ENCODE results near the gene KIF14. TPM values are rescaled to one million over a fixed set of nuclear protein-coding genes. Genes with fewer than 3 reads are reported as not detected.

Gene KIF14
- total and polyA plus RNA-seq, 2 of the 4 experiments (the other 2 are of a cell fraction), result 2.3 to 4.7 TPM

- no peaks in the 10 kb centered on the region for H3K27me3 ChIP-seq (ENCODE audit: control insufficient read depth, insufficient read depth, low read length)
- no peaks in the 10 kb centered on the region for H3K9me3 ChIP-seq (ENCODE audit: control insufficient read depth, insufficient read depth, low read length)
- no peak overlapping the region for H3K9ac ChIP-seq (ENCODE audit: low read depth, low read length)
- intact Hi-C loops (cut with micrococcal nuclease), result no loop called here
- H4K91ac ChIP-seq (ENCODE audit: insufficient read depth, low read depth, low read length), result no peak overlapping the region
- H3K4me2 ChIP-seq (ENCODE audit: low read depth, low read length), result no peak overlapping the region
- no peaks in the 10 kb centered on the region for H3K9me1 ChIP-seq (ENCODE audit: insufficient read depth, low read length)
- ChIA-PET CTCF (no interaction called here), POLR2A (ENCODE audit: unreplicated experiment) (interaction anchor here (1.1 kb wide), 1 partner anchor 26 kb away, joined by 3 read pairs; no protein-coding TSS in a partner anchor)
- no peak overlapping the region for H3K4me3 ChIP-seq (ENCODE audit: insufficient read depth, low read depth, low read length)
- no peak overlapping the region for H2AK9ac ChIP-seq (replicated peaks; ENCODE audit: low read depth, low read length, poor library complexity)
- H4K8ac ChIP-seq (ENCODE audit: low read depth in 2 of 2, low read length in 2 of 2), result no peak overlapping the region
- dilution Hi-C loops (cut with HindIII; ENCODE audit: low sequenced_read_pairs, unreplicated experiment), result no loop called here
- peaks cover 11% of the 10 kb centered on the region for H3K36me3 ChIP-seq (ENCODE audit: control insufficient read depth, insufficient read depth, low read length)
- H3K18ac ChIP-seq (ENCODE audit: low read depth, low read length), result no peak overlapping the region
- H3K23ac ChIP-seq (ENCODE audit: low read depth, low read length), result no peak overlapping the region
- H3K56ac ChIP-seq (ENCODE audit: extremely low read depth, insufficient read depth, low read length), result no peak overlapping the region
- H2BK120ac ChIP-seq (ENCODE audit: low read depth, low read length), result no peak overlapping the region
- no peak for ATAC-seq (ENCODE audit: low read depth)
- H2BK5ac ChIP-seq (ENCODE audit: low read depth, low read length, poor library complexity, severe bottlenecking), result no peak overlapping the region
- H2BK15ac ChIP-seq (ENCODE audit: low read depth, low read length), result no peak overlapping the region
- H3K27ac ChIP-seq (ENCODE audit: insufficient read depth, low read length), result no peak overlapping the region
- H2BK20ac ChIP-seq (ENCODE audit: low read depth, low read length), result no peak overlapping the region
- H3K14ac ChIP-seq (replicated peaks; ENCODE audit: low read depth, low read length), result no peak overlapping the region
- no peak for DNase-seq
- in situ Hi-C loops (cut with MboI; ENCODE audit: low sequenced_read_pairs), result no loop called here
- H3K4me1 ChIP-seq (ENCODE audit: control insufficient read depth, insufficient read depth, low read length), result peaks cover 2% of the 10 kb centered on the region
- H4K5ac ChIP-seq (ENCODE audit: low read depth, low read length), result no peak overlapping the region
- BruUV-seq (replicated peaks), result no TSS peak
- no peaks in the 10 kb centered on the region for H3K79me1 ChIP-seq (ENCODE audit: low read depth in 1 of 2, low read length in 2 of 2)
- H2AFZ ChIP-seq (replicated peaks; ENCODE audit: low read length, poor library complexity), result no peak overlapping the region
- H2AK5ac ChIP-seq (ENCODE audit: low read depth, low read length), result no peak overlapping the region
- TF ChIP-seq NFE2L2 (IDR thresholded peaks at IDR 0.05; ENCODE audit: low read depth, low read length), result no peak
- TF ChIP-seq, protein P1, sequence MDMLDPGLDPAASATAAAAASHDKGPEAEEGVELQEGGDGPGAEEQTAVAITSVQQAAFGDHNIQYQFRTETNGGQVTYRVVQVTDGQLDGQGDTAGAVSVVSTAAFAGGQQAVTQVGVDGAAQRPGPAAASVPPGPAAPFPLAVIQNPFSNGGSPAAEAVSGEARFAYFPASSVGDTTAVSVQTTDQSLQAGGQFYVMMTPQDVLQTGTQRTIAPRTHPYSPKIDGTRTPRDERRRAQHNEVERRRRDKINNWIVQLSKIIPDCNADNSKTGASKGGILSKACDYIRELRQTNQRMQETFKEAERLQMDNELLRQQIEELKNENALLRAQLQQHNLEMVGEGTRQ (IDR thresholded peaks at IDR 0.05; ENCODE audit: low read depth, low read length), result no peak
- no peak for TF ChIP-seq RFX5 (IDR thresholded peaks at IDR 0.05; ENCODE audit: low read depth, low read length)
- TF ChIP-seq RCOR1 (IDR thresholded peaks at IDR 0.05; ENCODE audit: insufficient replicate concordance, low read length), result no peak
- no peak for TF ChIP-seq MAZ (IDR thresholded peaks at IDR 0.05; ENCODE audit: borderline replicate concordance, low read depth, low read length)
- no peak for TF ChIP-seq MXI1 (IDR thresholded peaks at IDR 0.05; ENCODE audit: borderline replicate concordance, low read depth, low read length)
- TF ChIP-seq CHD1 (IDR thresholded peaks at IDR 0.05; ENCODE audit: low read depth, low read length), result no peak
- TF ChIP-seq POLR2A (IDR thresholded peaks at IDR 0.05; ENCODE audit: low read depth, low read length), result no peak
- TF ChIP-seq CEBPB (IDR thresholded peaks at IDR 0.05; ENCODE audit: low read depth, low read length), result no peak
- TF ChIP-seq, protein P2, sequence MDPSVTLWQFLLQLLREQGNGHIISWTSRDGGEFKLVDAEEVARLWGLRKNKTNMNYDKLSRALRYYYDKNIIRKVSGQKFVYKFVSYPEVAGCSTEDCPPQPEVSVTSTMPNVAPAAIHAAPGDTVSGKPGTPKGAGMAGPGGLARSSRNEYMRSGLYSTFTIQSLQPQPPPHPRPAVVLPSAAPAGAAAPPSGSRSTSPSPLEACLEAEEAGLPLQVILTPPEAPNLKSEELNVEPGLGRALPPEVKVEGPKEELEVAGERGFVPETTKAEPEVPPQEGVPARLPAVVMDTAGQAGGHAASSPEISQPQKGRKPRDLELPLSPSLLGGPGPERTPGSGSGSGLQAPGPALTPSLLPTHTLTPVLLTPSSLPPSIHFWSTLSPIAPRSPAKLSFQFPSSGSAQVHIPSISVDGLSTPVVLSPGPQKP (IDR thresholded peaks at IDR 0.05; ENCODE audit: borderline replicate concordance, low read depth, low read length), result no peak
- no peak for TF ChIP-seq FOS (IDR thresholded peaks at IDR 0.05; ENCODE audit: low read depth, low read length)
- no peak for TF ChIP-seq RAD21 (IDR thresholded peaks at IDR 0.05; ENCODE audit: low read length)
- no peak for TF ChIP-seq SMC3 (IDR thresholded peaks at IDR 0.05; ENCODE audit: low read depth, low read length)
- TF ChIP-seq, protein P3, sequence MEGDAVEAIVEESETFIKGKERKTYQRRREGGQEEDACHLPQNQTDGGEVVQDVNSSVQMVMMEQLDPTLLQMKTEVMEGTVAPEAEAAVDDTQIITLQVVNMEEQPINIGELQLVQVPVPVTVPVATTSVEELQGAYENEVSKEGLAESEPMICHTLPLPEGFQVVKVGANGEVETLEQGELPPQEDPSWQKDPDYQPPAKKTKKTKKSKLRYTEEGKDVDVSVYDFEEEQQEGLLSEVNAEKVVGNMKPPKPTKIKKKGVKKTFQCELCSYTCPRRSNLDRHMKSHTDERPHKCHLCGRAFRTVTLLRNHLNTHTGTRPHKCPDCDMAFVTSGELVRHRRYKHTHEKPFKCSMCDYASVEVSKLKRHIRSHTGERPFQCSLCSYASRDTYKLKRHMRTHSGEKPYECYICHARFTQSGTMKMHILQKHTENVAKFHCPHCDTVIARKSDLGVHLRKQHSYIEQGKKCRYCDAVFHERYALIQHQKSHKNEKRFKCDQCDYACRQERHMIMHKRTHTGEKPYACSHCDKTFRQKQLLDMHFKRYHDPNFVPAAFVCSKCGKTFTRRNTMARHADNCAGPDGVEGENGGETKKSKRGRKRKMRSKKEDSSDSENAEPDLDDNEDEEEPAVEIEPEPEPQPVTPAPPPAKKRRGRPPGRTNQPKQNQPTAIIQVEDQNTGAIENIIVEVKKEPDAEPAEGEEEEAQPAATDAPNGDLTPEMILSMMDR (conservative IDR thresholded peaks at IDR 0.05; ENCODE audit: low read depth, low read length), result no peak
- no peak for TF ChIP-seq MAFK (IDR thresholded peaks at IDR 0.05; ENCODE audit: low read depth, low read length)
- TF ChIP-seq BHLHE40 (IDR thresholded peaks at IDR 0.05; ENCODE audit: low read depth, low read length), result no peak
- no peaks in the 10 kb centered on the region for H4K20me1 ChIP-seq (ENCODE audit: insufficient read depth, low read length)
- H3K4ac ChIP-seq (ENCODE audit: low read depth, low read length), result no peak overlapping the region
Measured at GRCh38 chr1:200644021-200644420, 23.5 kb upstream of the KIF14 start.

All from IMR-90 (cell line).